HL-60 (cell line): ENCODE results near the gene SLC23A2.

Experiments used
- GABPA ChIP-seq: IDR thresholded peaks from 2 replicates; pipeline ENCODE4 v1.6.1; 2012; ENCODE audit warnings: low read depth
- POLR2AphosphoS5 ChIP-seq: IDR thresholded peaks from 2 replicates; pipeline ENCODE4 v1.6.1; 2012; ENCODE audit warnings: low read depth
- SPI1 ChIP-seq: IDR thresholded peaks from 2 replicates; pipeline ENCODE4 v1.6.1; 2012; ENCODE audit warnings: low read depth, mild to moderate bottlenecking, borderline replicate concordance
- TF ChIP-seq, protein P1 (sequence below): IDR thresholded peaks from one replicate; pipeline ENCODE4 v1.5.1; 2011; ENCODE audit warnings: low read length, control low read depth, inconsistent platforms; ENCODE audit not compliant: insufficient read depth
- TF ChIP-seq, protein P2 (sequence below): IDR thresholded peaks from 2 replicates; pipeline ENCODE4 v1.6.1; 2012; ENCODE audit warnings: low read depth; ENCODE audit not compliant: insufficient replicate concordance

DNA sequence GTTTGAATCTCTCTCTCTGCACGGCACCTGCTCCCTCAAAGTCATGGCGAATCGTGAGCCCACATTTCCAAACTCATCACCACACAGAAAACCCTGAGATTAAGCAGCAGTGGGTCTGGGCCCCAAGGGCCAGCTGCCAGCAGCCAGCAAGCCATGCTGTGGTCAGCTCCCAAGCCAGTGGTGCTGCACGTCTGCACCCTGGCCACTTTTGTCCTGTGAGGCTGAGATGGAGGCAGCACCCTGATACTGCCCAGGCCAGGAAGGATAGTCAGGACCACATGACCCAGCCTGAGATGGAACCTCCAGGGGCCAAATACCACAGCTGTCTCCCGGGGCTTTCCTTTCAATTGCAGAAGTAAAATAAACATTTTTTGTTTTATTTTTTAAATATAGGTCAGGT lies 185.7 kb downstream of the SLC23A2 start:
- TF ChIP-seq, protein P1, sequence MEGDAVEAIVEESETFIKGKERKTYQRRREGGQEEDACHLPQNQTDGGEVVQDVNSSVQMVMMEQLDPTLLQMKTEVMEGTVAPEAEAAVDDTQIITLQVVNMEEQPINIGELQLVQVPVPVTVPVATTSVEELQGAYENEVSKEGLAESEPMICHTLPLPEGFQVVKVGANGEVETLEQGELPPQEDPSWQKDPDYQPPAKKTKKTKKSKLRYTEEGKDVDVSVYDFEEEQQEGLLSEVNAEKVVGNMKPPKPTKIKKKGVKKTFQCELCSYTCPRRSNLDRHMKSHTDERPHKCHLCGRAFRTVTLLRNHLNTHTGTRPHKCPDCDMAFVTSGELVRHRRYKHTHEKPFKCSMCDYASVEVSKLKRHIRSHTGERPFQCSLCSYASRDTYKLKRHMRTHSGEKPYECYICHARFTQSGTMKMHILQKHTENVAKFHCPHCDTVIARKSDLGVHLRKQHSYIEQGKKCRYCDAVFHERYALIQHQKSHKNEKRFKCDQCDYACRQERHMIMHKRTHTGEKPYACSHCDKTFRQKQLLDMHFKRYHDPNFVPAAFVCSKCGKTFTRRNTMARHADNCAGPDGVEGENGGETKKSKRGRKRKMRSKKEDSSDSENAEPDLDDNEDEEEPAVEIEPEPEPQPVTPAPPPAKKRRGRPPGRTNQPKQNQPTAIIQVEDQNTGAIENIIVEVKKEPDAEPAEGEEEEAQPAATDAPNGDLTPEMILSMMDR = no peak
- TF ChIP-seq POLR2AphosphoS5 (0 out of 2 replicates have a peak, but pooled peaks have one; percentile 7), SPI1 (no peak), GABPA (no peak)
- TF ChIP-seq, protein P2, sequence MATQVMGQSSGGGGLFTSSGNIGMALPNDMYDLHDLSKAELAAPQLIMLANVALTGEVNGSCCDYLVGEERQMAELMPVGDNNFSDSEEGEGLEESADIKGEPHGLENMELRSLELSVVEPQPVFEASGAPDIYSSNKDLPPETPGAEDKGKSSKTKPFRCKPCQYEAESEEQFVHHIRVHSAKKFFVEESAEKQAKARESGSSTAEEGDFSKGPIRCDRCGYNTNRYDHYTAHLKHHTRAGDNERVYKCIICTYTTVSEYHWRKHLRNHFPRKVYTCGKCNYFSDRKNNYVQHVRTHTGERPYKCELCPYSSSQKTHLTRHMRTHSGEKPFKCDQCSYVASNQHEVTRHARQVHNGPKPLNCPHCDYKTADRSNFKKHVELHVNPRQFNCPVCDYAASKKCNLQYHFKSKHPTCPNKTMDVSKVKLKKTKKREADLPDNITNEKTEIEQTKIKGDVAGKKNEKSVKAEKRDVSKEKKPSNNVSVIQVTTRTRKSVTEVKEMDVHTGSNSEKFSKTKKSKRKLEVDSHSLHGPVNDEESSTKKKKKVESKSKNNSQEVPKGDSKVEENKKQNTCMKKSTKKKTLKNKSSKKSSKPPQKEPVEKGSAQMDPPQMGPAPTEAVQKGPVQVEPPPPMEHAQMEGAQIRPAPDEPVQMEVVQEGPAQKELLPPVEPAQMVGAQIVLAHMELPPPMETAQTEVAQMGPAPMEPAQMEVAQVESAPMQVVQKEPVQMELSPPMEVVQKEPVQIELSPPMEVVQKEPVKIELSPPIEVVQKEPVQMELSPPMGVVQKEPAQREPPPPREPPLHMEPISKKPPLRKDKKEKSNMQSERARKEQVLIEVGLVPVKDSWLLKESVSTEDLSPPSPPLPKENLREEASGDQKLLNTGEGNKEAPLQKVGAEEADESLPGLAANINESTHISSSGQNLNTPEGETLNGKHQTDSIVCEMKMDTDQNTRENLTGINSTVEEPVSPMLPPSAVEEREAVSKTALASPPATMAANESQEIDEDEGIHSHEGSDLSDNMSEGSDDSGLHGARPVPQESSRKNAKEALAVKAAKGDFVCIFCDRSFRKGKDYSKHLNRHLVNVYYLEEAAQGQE = no peak
